GM12891 (cell line): ENCODE measurements around the gene DHRS1.

ENCODE experiments used
- DNase-seq: peaks from one replicate; pipeline ENCODE4 v3.0.0; 2011; ENCODE audit warnings: low spot score; ENCODE audit not compliant: insufficient read length
- FAIRE-seq: peaks from 2 replicates; lab custom pipeline; 2011; peaks lifted over from hg19 to GRCh38; lab: Jason Lieb, UNC
- PAX5 ChIP-seq: IDR thresholded peaks from 2 replicates; pipeline ENCODE4 v1.6.1; 2011; ENCODE audit warnings: low read length, moderate library complexity, mild to moderate bottlenecking; ENCODE audit not compliant: insufficient read depth, severe bottlenecking
- POLR2A ChIP-seq: IDR thresholded peaks from 2 replicates; pipeline ENCODE4 v1.6.1; 2011; ENCODE audit warnings: low read depth, low read length, control low read depth
- POLR2AphosphoS5 ChIP-seq: IDR thresholded peaks from 2 replicates; pipeline ENCODE4 v1.6.1; 2011; ENCODE audit warnings: low read depth, low read length, control low read depth
- POU2F2 ChIP-seq: IDR thresholded peaks from 2 replicates; pipeline ENCODE4 v1.6.1; 2011; ENCODE audit warnings: low read depth, mild to moderate bottlenecking, control low read depth, low read length, moderate library complexity
- SPI1 ChIP-seq: IDR thresholded peaks from 2 replicates; pipeline ENCODE4 v1.6.1; 2011; ENCODE audit warnings: low read depth, low read length, control low read depth
- TAF1 ChIP-seq: IDR thresholded peaks from 2 replicates; pipeline ENCODE4 v1.6.1; 2011; ENCODE audit warnings: low read depth, low read length, control low read depth

DHRS1 gene

GRCh38 chr14:24264298-24264697 lies 35.3 kb downstream of the DHRS1 start:
- TF ChIP-seq POU2F2 (no peak), TAF1 (no peak), POLR2AphosphoS5 (no peak; the same call in 1 of the 2 replicates), PAX5 (no peak), POLR2A (no peak), SPI1 (no peak)
- FAIRE-seq: no peak

GRCh38 chr14:24263848-24264247 lies 35.7 kb downstream of the DHRS1 start:
- DNase-seq (no peak), FAIRE-seq (no peak)
- TF ChIP-seq TAF1: no peak
- TF ChIP-seq PAX5: no peak
- TF ChIP-seq POLR2A: no peak
- TF ChIP-seq POU2F2: no peak
- no peak for TF ChIP-seq SPI1
- TF ChIP-seq POLR2AphosphoS5: no peak; the same call in 1 of the 2 replicates

More at GRCh38 chr14:24264298-24264697, 35.3 kb downstream of the DHRS1 start:
- no peak for DNase-seq

DNA sequence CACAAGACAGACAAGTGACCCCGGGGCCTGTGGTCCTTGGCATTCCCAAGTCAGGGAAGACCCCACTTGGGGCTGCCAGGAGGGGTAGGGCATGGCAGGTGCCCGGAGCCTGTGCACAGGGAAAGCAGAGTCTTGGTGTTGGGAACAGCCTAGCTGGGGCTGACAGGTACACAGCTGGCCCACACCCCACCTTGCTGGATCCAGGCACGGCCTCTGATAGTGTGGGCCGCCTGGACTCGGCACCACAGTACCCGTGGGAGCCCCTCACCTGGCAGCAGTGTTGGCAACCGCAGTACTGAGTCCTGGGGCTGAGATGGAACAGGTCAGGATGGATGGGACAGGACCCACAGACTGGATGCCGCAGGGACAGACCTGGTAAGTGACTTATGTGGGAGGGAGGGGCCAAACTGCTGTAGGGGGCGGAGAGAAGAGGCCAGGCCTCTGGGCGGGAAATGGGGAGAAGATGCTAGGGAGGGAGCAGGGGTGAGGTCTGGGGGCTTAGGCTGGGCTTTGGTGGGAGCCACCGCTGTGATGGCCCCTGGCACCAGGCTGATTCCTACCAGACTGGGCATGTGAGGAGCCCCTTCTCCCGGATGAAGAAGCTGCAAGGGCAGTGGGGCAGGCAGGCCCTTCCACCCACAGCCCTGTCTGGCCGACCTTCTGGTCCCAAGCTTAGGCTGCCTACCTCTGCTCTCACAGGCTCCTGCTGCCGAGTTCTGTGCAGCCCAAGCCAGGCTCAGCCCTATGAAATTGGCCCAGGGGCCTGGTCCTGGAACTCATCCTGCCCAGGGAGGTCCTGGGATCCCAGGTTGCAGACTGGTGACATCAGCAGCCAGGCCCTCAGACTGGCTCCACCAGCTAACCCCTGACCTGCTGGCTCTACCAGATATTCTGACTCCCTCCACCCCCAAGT lies 36.5 kb downstream of the DHRS1 start, which contains the start of gene TGM1:
TGM1 (minus strand) TSS at position 357 of the 913 bp plus-strand sequence. CDS start 825 bp downstream, outside the sequence.
- TF ChIP-seq POLR2A (no peak), POU2F2 (no peak), SPI1 (no peak), TAF1 (no peak), PAX5 (no peak), POLR2AphosphoS5 (no peak)
- FAIRE-seq: no peak
- no peak for DNase-seq

- TF ChIP-seq POLR2AphosphoS5: no peak
- no peak for TF ChIP-seq SPI1
- DNase-seq: no peak
Measured at GRCh38 chr14:24261969-24262327, 37.6 kb downstream of the DHRS1 start.

GRCh38 chr14:24261256-24261968 lies 38.2 kb downstream of the DHRS1 start:
- FAIRE-seq (no peak), DNase-seq (no peak)
- TF ChIP-seq POLR2A: no peak
- no peak for TF ChIP-seq SPI1

More at GRCh38 chr14:24261969-24262327, 37.6 kb downstream of the DHRS1 start:
- FAIRE-seq: no peak

- no peak for FAIRE-seq
- DNase-seq: no peak
- TF ChIP-seq POU2F2 (no peak), SPI1 (no peak), PAX5 (no peak), TAF1 (no peak), POLR2A (no peak), POLR2AphosphoS5 (no peak)
Measured at GRCh38 chr14:24260780-24261157, 38.8 kb downstream of the DHRS1 start.

DNA sequence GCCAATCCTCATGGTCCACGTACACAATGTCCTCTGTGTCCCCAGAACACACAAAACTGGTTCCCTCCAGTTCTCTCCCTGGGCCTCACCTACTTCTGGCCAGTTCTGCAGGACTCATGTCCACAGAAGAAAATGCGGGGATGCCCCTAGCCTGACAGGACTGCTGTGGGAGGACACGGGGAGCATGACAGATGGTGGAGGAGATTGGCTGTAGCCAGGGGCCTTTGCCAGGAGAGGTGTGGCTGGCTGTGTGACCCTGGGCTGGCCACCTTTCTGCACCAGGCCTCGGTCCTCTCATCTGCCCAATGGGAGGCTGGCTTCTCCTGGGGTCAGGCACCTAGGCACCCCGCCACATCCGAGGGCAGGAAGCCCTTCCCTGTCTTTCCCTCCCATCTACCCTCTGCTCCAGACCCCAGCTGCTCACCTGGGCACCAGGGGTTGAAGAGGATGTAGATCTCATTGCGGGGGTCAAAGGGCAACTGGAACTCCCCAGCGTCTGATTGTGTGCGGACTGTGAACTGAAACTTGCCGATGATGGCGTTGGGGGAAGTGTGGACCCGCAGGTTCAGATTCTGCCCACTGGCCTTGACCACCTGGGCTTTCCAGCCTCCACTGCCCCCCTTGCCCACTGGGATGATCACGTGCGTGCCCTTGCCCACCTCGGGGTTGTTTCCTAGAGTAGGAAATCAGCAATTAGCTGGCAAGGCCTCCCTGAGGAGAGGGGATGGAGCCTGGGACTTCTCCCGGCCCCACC lies 39.4 kb downstream of the DHRS1 start:
- DNase-seq (no peak), FAIRE-seq (no peak)
- TF ChIP-seq POLR2AphosphoS5 (no peak), PAX5 (no peak), POLR2A (no peak), POU2F2 (no peak), SPI1 (no peak), TAF1 (no peak)

DNA sequence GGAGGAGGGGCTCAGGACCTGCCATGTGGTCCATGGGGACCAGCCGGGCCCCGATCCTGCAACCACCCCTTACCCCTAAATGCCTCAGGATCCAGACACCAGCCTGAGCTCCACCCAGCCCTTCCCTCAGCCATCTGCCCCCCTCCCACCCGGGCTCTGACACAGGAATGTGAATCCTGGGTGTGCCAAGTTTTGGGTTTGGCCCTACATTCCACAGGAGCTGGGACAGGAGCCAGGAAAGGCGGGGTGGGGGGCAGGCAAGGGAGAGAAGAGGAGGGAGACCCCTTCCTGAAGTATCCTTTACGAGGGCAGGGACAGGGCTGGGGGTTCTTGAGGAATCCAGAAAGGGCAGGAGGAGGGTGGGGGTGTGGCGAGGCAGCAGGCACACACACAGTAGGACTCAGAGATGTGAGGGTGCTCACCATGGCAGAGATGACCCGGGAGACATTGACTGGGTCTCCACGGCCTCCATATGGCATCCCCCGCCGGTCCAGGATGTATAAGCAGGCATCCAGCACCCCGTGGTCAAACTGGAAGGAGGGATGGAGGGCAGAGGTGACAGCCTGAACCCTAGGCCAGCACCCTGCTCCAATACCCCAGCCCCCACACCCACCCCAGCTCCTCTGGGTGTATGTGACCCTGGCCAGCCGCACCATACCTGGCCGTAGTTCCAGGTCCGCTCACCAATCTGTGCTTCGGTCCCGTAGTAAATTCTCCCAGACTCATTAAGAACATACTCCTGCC lies 40.1 kb downstream of the DHRS1 start:
- no peak for TF ChIP-seq TAF1
- TF ChIP-seq POLR2A: no peak
- no peak for TF ChIP-seq POU2F2
- TF ChIP-seq SPI1: no peak
- no peak for TF ChIP-seq PAX5
- no peak for TF ChIP-seq POLR2AphosphoS5
- no peak for DNase-seq
- FAIRE-seq: no peak

DNA sequence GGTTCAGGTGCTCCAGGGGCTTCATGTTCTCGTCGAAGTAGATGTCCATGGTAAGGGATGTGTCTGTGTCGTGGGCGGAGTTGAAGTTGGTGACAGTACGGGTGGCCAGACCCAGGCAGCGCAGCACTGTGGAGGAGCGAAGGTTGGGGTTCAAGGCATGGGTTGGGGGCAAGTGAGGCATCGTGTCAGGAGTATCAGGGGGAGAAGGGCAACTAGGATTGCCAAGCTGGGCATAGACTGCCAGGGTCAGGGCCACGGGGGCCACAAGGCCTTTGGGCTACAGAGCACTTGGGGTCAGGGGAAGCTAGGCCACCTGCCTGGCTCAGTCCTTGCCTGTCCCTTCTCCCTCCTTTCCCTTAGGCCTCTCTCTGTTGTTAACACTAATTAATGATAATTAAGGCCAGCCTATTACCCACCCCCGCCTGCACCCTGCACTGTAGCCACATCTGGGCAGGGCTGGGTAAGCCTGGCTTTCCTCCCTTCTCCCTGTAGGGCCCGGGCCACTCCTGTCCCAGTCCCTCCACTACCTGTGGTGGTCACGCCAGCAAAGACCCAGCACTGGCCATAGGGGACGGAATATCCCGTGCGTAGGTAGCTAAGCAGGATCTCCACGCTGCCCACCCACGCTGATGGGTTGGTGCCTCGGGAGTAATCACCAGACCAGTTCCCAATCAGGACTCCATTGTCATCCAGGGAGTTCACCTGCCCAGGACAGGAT lies 40.9 kb downstream of the DHRS1 start:
- DNase-seq (no peak), FAIRE-seq (no peak)
- TF ChIP-seq POU2F2 (no peak), POLR2AphosphoS5 (no peak), PAX5 (no peak), TAF1 (no peak), POLR2A (no peak), SPI1 (no peak)

DNA sequence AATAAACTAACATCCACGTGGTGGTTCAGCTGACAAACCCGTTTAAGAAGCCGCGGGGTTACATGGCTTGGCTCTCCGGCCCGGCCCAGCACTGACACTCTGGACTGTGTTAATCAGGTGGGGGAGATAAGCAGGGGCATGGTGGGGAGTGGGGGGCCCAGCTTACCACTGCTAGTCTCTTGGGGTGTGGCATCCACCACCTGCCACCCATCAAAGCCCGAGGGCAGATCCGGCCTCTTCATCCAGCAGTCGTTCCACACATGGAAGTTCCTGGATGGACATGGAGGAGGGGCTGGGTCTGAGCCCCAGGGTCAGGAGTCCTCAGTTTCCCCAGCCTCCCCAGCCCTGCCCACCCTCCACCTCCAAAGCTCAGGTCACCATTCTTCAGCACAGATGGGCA lies 41.5 kb downstream of the DHRS1 start:
- TF ChIP-seq POLR2A: no peak
- no peak for TF ChIP-seq POLR2AphosphoS5
- no peak for TF ChIP-seq SPI1
- no peak for TF ChIP-seq POU2F2
- TF ChIP-seq PAX5: no peak
- no peak for TF ChIP-seq TAF1
- DNase-seq: no peak
- FAIRE-seq: no peak
